ENCODE data around the gene HAVCR2. TPM values are rescaled to one million over a fixed set of nuclear protein-coding genes. Genes with fewer than 3 reads are reported as not detected.

The HAVCR2 gene
- total RNA-seq, 2 donors from 2014 or later: 1.8 to 2.8 TPM

DNA sequence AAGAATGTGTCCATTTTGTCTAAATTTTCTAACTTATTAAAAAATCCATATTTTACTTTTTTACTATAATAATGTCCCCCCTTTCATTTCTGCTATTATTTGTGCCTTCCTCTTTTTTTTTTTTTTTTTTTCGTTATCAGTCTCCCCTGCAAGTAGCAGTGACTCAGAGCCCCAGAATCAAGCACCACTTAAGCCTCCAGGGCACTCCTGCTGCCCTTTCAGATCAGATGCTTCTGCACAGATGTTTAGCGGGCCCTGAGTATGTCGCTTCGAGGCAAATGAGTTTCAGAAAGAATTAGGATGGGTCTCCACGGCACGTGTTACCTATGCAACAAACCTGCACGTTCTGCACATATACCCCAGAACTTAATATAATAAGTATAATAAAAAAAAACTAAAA is 22.1 kb upstream of the HAVCR2 start:
- Histone ChIP-seq H3K27me3 (replicated peaks; ENCODE audit: insufficient read depth) (no peaks in the 10 kb centered on the region), H3K4me1 (replicated peaks) (no peaks in the 10 kb centered on the region), H3K36me3 (no peaks in the 10 kb centered on the region), H3K27ac (no peak overlapping the region), H3K4me3 (no peak overlapping the region), H3K9me3 (no peaks in the 10 kb centered on the region)
- WGBS: 75% methylated on average over 7 of the region's 7 CpGs
- TF ChIP-seq POLR2AphosphoS5 (IDR thresholded peaks at IDR 0.05): no peak
- TF ChIP-seq, protein P1, sequence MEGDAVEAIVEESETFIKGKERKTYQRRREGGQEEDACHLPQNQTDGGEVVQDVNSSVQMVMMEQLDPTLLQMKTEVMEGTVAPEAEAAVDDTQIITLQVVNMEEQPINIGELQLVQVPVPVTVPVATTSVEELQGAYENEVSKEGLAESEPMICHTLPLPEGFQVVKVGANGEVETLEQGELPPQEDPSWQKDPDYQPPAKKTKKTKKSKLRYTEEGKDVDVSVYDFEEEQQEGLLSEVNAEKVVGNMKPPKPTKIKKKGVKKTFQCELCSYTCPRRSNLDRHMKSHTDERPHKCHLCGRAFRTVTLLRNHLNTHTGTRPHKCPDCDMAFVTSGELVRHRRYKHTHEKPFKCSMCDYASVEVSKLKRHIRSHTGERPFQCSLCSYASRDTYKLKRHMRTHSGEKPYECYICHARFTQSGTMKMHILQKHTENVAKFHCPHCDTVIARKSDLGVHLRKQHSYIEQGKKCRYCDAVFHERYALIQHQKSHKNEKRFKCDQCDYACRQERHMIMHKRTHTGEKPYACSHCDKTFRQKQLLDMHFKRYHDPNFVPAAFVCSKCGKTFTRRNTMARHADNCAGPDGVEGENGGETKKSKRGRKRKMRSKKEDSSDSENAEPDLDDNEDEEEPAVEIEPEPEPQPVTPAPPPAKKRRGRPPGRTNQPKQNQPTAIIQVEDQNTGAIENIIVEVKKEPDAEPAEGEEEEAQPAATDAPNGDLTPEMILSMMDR (IDR thresholded peaks at IDR 0.05): no peak
- TF ChIP-seq POLR2A (IDR thresholded peaks at IDR 0.05): no peak
- no peak for DNase-seq (ENCODE audit: low spot score)
- intact Hi-C loops (cut with DNase I): no loop called here

DNA sequence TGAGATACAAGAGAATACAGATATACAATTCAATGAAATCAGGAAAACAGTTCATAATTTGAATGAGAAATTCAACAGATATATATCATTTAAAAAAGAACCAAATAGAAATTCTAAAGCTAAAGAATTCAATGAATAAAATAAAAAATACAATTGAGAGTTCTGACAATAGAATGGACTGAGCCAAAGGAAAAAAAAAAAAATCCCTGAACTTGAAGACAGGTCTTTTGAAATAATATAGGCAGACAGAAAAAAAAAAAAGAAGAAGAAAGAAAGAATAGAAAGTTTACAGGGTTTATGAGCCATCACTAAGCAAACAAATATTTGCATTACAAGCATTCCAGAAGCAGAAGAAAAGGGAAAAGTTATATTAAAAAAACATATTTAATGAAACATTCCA is 12.9 kb upstream of the HAVCR2 start:
- Histone ChIP-seq H3K27me3 (replicated peaks; ENCODE audit: insufficient read depth) (no peaks in the 10 kb centered on the region), H3K4me3 (no peak overlapping the region), H3K4me1 (replicated peaks) (no peaks in the 10 kb centered on the region), H3K36me3 (no peaks in the 10 kb centered on the region), H3K9me3 (no peaks in the 10 kb centered on the region), H3K27ac (no peak overlapping the region)
- intact Hi-C loops (cut with DNase I): no loop called here
- TF ChIP-seq POLR2AphosphoS5 (IDR thresholded peaks at IDR 0.05): no peak
- TF ChIP-seq, protein P1 (IDR thresholded peaks at IDR 0.05): no peak
- TF ChIP-seq POLR2A (IDR thresholded peaks at IDR 0.05): no peak
- no peak for DNase-seq (ENCODE audit: low spot score)

DNA sequence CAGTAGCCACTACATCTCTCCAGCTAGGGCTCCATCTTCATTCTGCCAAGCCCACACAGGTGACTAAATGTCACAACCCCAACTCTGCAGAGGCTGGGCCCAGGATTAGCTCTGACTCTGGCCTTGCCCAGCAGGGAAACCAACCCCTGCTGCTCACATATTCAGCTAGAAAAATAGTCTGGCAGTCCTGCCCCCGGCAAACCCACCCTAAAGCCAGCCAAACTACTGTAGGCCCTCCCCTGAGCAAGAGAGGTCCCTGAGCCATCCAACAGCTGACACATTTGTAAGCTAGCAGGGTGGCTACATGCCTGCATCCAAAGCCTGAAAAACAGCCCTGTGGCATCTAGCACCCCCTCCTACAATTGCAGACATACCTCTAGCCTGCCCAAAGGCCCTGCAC is 11.3 kb upstream of the HAVCR2 start:
- H3K27me3 ChIP-seq (replicated peaks; ENCODE audit: insufficient read depth): no peaks in the 10 kb centered on the region
- intact Hi-C loops (cut with DNase I): no loop called here

DNA sequence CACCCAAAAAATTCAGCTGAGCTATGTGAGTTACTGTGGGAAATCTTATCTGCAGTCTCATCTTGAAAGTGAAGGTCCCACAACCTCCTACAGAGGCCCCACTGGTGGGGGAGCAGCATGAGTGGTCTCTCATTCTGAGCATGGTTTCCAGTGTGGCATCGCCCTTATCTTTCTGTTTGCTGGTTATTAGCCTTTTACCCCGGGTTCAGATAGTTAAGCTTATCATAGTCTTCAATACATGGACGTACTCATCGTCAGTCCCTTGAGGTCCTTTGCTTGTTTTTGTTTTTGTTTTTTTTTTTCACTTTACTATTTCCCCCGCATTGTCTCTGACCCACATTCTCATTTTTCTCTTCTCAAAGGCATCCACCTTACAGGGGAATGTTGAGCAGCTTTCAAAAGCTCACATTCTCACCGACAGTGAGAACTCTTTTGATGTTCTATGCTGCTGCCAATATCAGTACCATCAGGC is 7.7 kb upstream of the HAVCR2 start:
- H3K27ac ChIP-seq: no peak overlapping the region
- H3K27me3 ChIP-seq (replicated peaks; ENCODE audit: insufficient read depth): no peaks in the 10 kb centered on the region
- intact Hi-C loops (cut with DNase I): no loop called here
- 68% methylated on average over 6 of the region's 6 CpGs for WGBS
- DNase-seq (ENCODE audit: low spot score): no peak
- H3K36me3 ChIP-seq: no peaks in the 10 kb centered on the region
- TF ChIP-seq, protein P1 (IDR thresholded peaks at IDR 0.05): no peak
- TF ChIP-seq POLR2AphosphoS5 (IDR thresholded peaks at IDR 0.05): no peak
- TF ChIP-seq POLR2A (IDR thresholded peaks at IDR 0.05): no peak
- no peaks in the 10 kb centered on the region for H3K4me1 ChIP-seq (replicated peaks)
- H3K9me3 ChIP-seq: no peaks in the 10 kb centered on the region
- no peak overlapping the region for H3K4me3 ChIP-seq

More for the DNA sequence above, 11.3 kb upstream of the HAVCR2 start:
- no peak overlapping the region for H3K4me3 ChIP-seq
- no peak for DNase-seq (ENCODE audit: low spot score)
- H3K27ac ChIP-seq: no peak overlapping the region
- H3K36me3 ChIP-seq: no peaks in the 10 kb centered on the region
- TF ChIP-seq POLR2A (IDR thresholded peaks at IDR 0.05): no peak
- TF ChIP-seq, protein P1 (IDR thresholded peaks at IDR 0.05): no peak
- no peak for TF ChIP-seq POLR2AphosphoS5 (IDR thresholded peaks at IDR 0.05)
- H3K4me1 ChIP-seq (replicated peaks): no peaks in the 10 kb centered on the region
- no peaks in the 10 kb centered on the region for H3K9me3 ChIP-seq
- 85% methylated on average over 1 of the region's 1 CpG for WGBS

DNA sequence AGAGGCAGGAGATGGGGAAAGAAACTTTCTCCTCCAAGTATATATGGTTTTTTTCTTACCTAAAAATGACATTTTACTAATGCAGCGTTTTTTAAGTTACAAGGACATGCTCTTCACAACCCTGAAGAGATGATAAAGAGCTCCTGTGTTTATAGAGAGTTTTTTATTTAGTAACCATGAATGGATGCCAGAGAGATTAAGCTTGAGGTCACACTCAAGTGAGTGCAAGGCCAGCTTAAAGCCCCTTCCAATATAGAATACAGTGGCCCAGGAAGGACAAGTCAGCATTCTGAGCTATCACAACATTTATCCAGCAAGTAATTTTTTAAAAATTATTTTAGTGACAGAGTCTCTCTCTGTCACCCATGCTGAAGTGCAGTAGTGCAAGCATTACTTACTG is 6.7 kb upstream of the HAVCR2 start:
- WGBS: 72% methylated on average over 1 of the region's 1 CpG
- Histone ChIP-seq H3K4me1 (replicated peaks) (no peaks in the 10 kb centered on the region), H3K4me3 (no peak overlapping the region), H3K36me3 (no peaks in the 10 kb centered on the region), H3K27ac (no peak overlapping the region), H3K27me3 (replicated peaks; ENCODE audit: insufficient read depth) (no peaks in the 10 kb centered on the region), H3K9me3 (no peaks in the 10 kb centered on the region)
- intact Hi-C loops (cut with DNase I): no loop called here
- no peak for DNase-seq (ENCODE audit: low spot score)
- TF ChIP-seq, protein P1 (IDR thresholded peaks at IDR 0.05): no peak
- TF ChIP-seq POLR2AphosphoS5 (IDR thresholded peaks at IDR 0.05) (no peak), POLR2A (IDR thresholded peaks at IDR 0.05) (no peak)

All from prostate gland (tissue), 2 donors.